Immature natural killer cell (primary cell): ENCODE results near the gene HHLA2. TPM values are rescaled to one million over a fixed set of nuclear protein-coding genes. Genes with fewer than 3 reads are reported as not detected.
"Not testable (repeated sequence)": the region's sequence is repeated elsewhere in the genome, so short reads cannot be mapped to it uniquely, and the experiment has no call there.

Source experiments
- DNase-seq, 3 donors: peaks; one replicate each; pipeline ENCODE4 v3.0.0; 2022; ENCODE audit warnings: mixed read lengths in 1 of 3
- H3K27ac Mint-ChIP-seq, 6 donors: one replicate each; pipeline ENCODE4 v1.8.0; 2020; ENCODE audit warnings: mixed read lengths in 6 of 6, mild to moderate bottlenecking in 5 of 6, inconsistent platforms in 4 of 6, moderate library complexity in 3 of 6
- H3K27me3 Mint-ChIP-seq, 3 donors: one replicate each; pipeline ENCODE4 v1.8.0; 2020 to 2021; ENCODE audit warnings: low read depth in 3 of 3, mild to moderate bottlenecking in 3 of 3, mixed read lengths in 3 of 3, moderate library complexity in 3 of 3, inconsistent platforms in 1 of 3
- H3K36me3 Mint-ChIP-seq, 3 donors: one replicate each; pipeline ENCODE4 v1.8.0; 2020; ENCODE audit warnings: mixed read lengths in 3 of 3, inconsistent platforms in 2 of 3, mild to moderate bottlenecking in 2 of 3
- H3K4me1 Mint-ChIP-seq, 2 donors: one replicate each; pipeline ENCODE4 v1.8.0; 2020; ENCODE audit warnings: inconsistent platforms in 2 of 2, mild to moderate bottlenecking in 2 of 2, mixed read lengths in 2 of 2, moderate library complexity in 1 of 2
- H3K4me3 Mint-ChIP-seq, 5 donors: one replicate each; pipeline ENCODE4 v1.8.0; 2020; ENCODE audit warnings: mild to moderate bottlenecking in 5 of 5, mixed read lengths in 5 of 5, inconsistent platforms in 3 of 5, moderate library complexity in 3 of 5
- H3K9me3 Mint-ChIP-seq, 6 donors: one replicate each; pipeline ENCODE4 v1.8.0; 2020; ENCODE audit warnings: mild to moderate bottlenecking in 6 of 6, mixed read lengths in 6 of 6, inconsistent platforms in 4 of 6, moderate library complexity in 3 of 6
- polyA plus RNA-seq, 3 donors: library from polyadenylated mRNA; unstranded; fragments of 300-500 nt; fragmentation: Illumina TruSeq; gene quantifications; one replicate each; pipeline ENCODE4 v1.2.3, GENCODE V29; 2021

Gene HHLA2
- polyA plus RNA-seq, 3 donors from 2014 or later, result not detected

DNA sequence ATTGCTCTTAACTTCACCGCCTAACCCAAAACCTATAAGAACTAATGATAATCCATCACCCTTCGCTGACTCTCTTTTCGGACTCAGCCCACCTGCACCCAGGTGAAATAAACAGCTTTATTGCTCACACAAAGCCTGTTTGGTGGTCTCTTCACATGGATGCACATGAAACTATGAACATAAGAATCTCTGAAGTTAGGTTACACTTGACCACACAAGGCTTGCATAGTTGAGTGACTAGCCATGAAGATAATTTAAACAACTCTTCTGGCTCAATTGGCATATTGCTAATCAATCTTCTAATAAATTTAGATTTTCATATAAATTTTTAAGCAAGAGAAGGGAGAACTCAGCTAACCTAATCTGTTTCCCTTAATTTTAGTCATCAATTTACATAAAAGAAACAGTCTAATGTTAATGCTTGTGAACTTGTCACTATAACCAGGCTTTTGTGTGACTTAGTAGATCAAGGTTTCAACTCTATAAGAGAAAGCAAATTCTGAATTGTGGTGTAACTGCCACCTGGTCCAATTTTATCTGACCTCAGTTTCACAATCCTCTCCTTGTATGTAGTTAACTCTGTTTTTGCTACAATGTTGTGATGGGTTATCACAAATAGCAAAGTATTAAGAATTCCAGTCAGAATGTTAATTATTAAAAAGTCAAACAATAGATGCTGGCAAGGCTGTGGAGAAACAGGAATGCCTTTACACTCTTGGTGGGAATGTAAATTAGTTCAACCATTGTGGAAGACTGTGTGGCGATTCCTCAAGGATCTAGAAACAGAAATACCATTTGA, 82.0 kb downstream of the HHLA2 start:
- no peak for DNase-seq
- Mint-ChIP-seq H3K9me3 (no peaks in the 10 kb centered on the region), H3K4me3 (no peak overlapping the region), H3K27me3 (no peaks in the 10 kb centered on the region), H3K4me1 (no peaks in the 10 kb centered on the region), H3K36me3 (no peaks in the 10 kb centered on the region), H3K27ac (no peak overlapping the region)

DNA sequence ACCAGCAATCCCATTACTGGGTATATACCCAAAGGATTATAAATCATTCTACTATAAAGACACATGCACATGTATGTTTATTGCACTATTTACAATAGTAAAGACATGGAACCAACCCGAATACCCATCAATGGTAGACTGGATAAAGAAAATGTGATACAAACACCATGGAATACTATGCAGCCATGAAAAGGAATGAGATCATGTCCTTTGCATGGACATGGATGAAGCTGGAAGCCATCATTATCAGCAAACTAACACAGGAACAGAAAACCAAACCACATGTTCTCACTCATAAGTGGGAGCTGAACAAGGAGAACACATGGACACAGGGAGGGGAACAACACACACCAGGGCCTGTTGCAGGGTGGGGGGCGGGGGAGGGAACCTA, 82.6 kb downstream of the HHLA2 start:
- H3K4me1 Mint-ChIP-seq, H3K27ac Mint-ChIP-seq, H3K4me3 Mint-ChIP-seq, H3K9me3 Mint-ChIP-seq, DNase-seq, H3K36me3 Mint-ChIP-seq, H3K27me3 Mint-ChIP-seq: not testable (repeated sequence)

DNA sequence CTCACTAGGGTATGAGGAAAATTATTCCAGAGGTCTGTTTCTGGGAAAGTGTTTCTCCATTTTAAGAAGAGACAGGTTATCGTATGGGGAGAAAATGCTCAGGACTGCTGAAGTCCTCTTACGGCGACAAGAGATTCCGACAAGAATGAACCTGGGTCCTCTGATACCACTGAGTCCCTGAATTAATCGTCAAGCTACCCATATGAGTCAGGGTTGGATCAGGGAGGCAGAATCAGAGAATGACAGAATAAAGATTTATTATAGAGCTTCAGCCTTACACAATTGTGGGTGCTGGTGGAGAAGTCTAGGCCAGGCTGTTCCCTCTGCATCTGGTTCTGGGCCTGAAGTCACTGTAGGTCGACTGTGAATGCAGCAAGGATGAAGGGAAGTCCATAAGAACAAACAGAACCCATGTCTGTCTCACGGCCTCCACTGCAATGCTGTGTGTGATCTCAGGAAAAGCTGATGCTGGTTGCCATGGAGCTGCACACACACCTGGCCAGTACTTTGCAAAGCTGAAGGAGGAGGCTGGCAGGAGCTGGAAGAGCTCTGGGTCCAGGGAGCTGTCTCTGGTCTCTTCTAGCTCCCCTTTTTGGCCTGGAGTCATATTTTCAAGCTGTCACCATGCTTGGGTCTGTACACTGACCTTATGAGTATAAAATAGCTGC, 83.9 kb downstream of the HHLA2 start:
- Mint-ChIP-seq H3K27ac (no peak overlapping the region), H3K4me1 (no peaks in the 10 kb centered on the region), H3K4me3 (no peak overlapping the region), H3K27me3 (no peaks in the 10 kb centered on the region), H3K36me3 (no peaks in the 10 kb centered on the region), H3K9me3 (no peaks in the 10 kb centered on the region)
- no peak for DNase-seq

DNA sequence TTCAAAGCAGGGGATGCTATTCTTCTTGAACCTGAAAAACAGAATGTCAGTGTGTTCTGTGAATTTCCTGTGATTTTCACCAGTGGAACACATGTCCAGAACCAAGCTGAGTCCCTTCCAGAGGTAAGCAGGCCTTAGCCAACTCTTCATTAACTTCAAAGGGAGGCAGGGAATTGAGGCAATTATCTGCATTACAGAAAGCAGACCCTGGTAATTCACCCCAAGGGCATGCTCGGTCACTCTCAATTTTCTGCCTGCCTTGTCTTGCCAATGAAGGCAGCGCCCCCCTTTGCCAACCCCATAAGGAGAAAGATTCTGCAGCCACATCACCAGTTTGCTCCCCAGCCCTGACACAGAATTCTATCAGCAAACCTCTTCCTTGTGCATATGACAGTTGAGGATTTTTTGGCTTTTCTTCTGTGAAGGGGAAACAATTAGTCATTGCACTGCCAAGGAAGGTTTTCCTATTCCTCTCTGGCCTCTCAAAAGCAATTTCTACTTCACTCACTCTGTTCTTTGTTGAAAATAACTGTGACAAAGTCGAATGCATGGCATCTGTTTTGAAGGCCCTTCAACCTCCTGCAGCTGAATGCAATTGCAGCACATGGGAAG, 85.3 kb downstream of the HHLA2 start:
- Mint-ChIP-seq H3K4me3 (no peak overlapping the region), H3K27me3 (no peaks in the 10 kb centered on the region), H3K9me3 (no peaks in the 10 kb centered on the region), H3K36me3 (no peaks in the 10 kb centered on the region), H3K27ac (no peak overlapping the region), H3K4me1 (no peaks in the 10 kb centered on the region)
- no peak for DNase-seq

DNA sequence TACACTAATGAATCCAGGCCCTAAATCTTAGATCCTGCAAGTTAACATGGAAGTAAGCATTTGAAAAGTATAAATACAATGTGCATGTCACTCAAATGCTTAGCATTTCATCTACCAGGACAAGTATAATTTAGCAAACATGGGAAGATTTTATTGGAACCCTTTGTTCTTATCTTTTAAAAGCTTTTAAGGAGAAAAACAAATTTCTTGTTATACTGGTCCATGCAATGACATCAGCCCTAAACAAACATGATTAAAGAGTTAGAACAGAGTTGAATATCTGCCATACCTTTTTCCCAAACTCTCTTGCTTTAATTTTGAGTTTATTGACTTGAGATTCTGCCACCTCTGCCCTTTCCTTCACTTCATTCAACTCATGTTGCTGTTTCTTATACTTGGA, 87.0 kb downstream of the HHLA2 start:
- H3K27ac Mint-ChIP-seq, result no peak overlapping the region
- no peaks in the 10 kb centered on the region for H3K36me3 Mint-ChIP-seq
- peaks cover 5 to 14% of the 10 kb centered on the region in 2 donors for H3K4me1 Mint-ChIP-seq
- H3K27me3 Mint-ChIP-seq, result no peaks in the 10 kb centered on the region
- H3K9me3 Mint-ChIP-seq, result no peaks in the 10 kb centered on the region
- H3K4me3 Mint-ChIP-seq, result no peak overlapping the region
- no peak for DNase-seq

DNA sequence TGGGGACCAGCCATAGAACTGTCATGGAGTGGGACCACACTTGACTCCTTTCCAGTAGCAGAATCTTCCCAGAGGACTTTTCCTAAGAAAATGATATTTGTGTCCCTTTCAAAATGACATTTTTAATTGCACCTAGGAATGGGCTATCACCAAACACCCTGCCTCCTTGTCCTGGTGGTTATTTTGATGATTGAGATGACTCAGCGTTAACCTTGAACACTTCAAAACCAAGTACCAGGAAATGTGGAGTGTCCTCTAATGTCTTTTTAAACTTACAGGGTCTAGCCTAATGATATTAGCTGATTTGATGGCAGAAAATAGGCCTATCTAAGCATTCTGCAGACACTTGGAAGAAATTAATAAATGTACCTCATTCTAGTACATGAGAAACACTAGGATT, 90.7 kb downstream of the HHLA2 start:
- H3K4me3 Mint-ChIP-seq, result no peak overlapping the region
- peaks cover 0 to 2% (median 0%) of the 10 kb centered on the region in 3 donors for H3K27me3 Mint-ChIP-seq
- H3K4me1 Mint-ChIP-seq, result peaks cover 16 to 18% of the 10 kb centered on the region in 2 donors
- no peak for DNase-seq
- no peaks in the 10 kb centered on the region for H3K36me3 Mint-ChIP-seq
- H3K27ac Mint-ChIP-seq, result no peak overlapping the region
- H3K9me3 Mint-ChIP-seq, result no peaks in the 10 kb centered on the region

DNA sequence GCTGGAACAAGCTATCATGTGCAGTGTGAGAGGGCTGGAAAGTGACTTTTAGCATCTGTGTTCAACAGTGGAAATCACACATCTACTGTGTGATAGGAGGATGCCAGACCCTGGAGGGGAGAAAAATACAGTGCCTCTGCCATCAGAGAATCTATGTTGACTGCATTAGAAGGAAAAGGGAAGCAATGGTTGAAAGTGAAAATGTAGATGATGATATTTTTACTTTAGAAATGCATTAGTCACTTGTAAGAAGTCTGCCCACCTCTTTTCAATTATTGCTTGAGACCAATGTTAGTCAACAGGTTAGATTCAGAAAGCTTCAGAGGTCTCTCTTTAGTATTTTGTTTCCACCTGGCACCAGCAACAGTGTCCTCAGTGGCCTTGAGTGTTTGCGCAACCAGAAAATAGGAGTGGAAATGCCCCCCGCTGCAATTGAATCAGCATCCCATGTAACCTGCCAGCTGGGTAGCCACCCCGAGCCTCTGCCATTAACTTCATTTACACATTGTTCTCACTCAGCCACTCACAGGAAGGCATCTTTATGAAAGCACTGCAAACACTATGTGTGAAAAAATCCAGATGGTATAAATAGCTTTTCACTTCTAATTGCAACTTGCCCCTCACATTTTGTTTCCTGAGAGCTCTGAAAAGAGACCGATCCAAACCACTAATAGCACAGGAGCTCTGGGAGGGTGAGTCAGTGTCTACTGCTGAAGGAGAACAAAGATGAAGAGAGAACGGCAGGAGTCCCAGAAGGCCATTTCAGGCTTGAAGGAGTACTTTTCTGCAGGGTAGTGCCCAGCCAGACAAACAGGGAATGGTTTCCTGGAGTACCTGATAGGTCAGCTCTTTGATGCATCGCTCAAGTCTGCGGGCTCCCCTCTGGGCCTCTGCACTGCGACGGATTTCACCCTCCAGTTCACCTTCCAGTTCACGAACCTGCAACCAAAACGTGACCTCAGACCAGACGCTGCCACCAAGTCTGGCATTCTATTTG, 92.1 kb downstream of the HHLA2 start:
- peaks cover 0 to 2% (median 0%) of the 10 kb centered on the region in 3 donors for H3K27me3 Mint-ChIP-seq
- no peaks in the 10 kb centered on the region for H3K36me3 Mint-ChIP-seq
- H3K4me3 Mint-ChIP-seq, result peak overlapping the region in 1 of 5 donors; percentile 44
- H3K4me1 Mint-ChIP-seq, result peaks cover 16 to 18% of the 10 kb centered on the region in 2 donors
- no peak for DNase-seq
- no peaks in the 10 kb centered on the region for H3K9me3 Mint-ChIP-seq
- peak overlapping the region in 1 of 6 donors; percentile 1 for H3K27ac Mint-ChIP-seq

DNA sequence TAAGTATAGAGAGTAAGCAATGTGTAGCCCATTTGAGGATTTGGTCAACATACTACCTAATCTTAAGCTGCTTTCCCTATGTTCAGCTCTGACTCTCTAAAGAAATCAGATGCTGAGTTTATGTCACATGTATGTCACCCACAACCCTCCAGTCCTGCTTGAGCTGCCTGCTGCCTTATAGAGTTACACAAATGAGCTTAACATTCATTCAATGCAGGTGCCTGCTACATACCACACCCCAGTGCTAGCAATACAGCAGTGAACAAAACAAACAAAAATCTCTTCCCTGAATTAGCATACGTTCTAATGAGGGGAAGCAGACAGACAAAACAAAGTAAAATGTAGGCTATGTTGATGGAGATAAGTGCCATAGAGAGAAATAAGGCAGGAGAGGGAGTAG, 93.0 kb downstream of the HHLA2 start:
- H3K36me3 Mint-ChIP-seq, result no peaks in the 10 kb centered on the region
- H3K4me1 Mint-ChIP-seq, result peaks cover 19 to 25% of the 10 kb centered on the region in 2 donors
- H3K9me3 Mint-ChIP-seq, result no peaks in the 10 kb centered on the region
- DNase-seq, result no peak
- H3K27me3 Mint-ChIP-seq, result peaks cover 0 to 2% (median 0%) of the 10 kb centered on the region in 3 donors
- no peak overlapping the region for H3K27ac Mint-ChIP-seq
- H3K4me3 Mint-ChIP-seq, result peak overlapping the region in 1 of 5 donors; percentile 24

DNA sequence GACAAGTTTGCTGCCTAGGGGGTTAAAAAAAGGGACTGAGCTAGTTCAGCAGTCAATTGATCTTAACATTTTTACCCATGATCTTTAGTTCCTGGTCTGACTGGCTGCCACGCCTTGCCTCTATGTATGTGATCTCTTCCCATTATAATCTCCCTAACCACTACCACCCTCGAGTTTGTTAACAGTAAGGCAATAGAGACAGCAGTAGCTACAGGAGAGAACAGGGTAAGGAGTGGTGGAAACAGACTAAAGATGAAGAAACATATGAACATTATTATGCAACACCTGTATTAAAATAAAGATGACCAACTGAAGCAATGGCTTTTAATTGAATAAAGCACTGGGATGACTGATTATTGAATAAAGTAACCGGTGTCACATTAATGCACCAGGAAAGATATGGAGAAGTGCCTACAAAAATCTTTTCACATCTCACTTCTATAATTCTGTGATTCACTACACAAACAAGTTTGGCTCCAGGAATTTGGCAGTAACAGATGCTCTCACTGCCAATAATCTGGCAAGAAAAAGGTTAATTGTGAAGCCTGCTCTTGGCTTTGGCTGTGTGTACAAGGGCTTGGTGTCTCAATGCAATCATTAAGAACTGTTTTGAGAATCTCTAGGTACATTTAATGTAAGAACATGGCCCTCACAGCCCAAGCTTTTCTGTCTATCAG, 95.7 kb downstream of the HHLA2 start:
- no peaks in the 10 kb centered on the region for H3K36me3 Mint-ChIP-seq
- H3K4me1 Mint-ChIP-seq, result peaks cover 24 to 34% of the 10 kb centered on the region in 2 donors
- no peaks in the 10 kb centered on the region for H3K9me3 Mint-ChIP-seq
- H3K27me3 Mint-ChIP-seq, result peaks cover 0 to 4% (median 3%) of the 10 kb centered on the region in 3 donors
- H3K4me3 Mint-ChIP-seq, result no peak overlapping the region
- no peak for DNase-seq
- H3K27ac Mint-ChIP-seq, result no peak overlapping the region

DNA sequence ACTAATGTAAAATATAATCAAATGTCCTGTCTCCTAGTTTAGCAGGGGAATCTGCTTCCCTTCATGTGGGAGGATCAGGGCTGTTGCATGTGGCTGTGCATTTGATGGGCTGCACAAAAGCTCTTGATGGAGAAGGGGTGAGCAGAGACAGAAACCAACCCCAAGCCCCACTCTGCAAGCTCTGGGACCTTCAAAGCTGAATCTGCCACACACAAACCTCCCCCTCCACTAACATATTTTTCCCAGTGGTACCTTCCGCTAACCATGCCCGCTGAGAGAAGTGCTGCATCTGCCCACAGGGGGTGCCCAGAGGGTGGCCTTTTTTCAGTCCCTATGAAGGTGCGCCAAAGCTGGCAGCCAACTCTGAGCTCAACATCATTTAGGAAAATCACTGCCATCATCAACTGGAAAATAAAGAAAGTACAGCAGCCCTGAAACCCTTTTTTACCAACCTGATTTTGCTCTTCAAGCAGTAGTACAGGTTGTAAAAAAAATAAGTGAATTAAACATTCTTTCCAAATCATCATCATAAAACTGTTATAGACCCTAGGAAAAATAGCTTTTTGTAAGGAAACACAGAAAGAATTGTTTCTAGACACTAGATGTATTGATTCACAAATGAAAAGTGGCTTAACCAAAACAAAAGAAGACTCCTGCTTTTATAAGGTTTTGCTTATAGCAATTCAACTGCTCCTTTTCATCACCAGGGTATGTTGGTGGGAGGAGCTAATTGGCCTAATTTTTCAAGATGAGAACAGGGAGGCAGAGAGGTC, 97.0 kb downstream of the HHLA2 start:
- peaks cover 0 to 4% (median 3%) of the 10 kb centered on the region in 3 donors for H3K27me3 Mint-ChIP-seq
- H3K9me3 Mint-ChIP-seq, result no peaks in the 10 kb centered on the region
- peaks cover 19 to 22% of the 10 kb centered on the region in 2 donors for H3K4me1 Mint-ChIP-seq
- no peak for DNase-seq
- H3K4me3 Mint-ChIP-seq, result no peak overlapping the region
- no peak overlapping the region for H3K27ac Mint-ChIP-seq
- no peaks in the 10 kb centered on the region for H3K36me3 Mint-ChIP-seq

DNA sequence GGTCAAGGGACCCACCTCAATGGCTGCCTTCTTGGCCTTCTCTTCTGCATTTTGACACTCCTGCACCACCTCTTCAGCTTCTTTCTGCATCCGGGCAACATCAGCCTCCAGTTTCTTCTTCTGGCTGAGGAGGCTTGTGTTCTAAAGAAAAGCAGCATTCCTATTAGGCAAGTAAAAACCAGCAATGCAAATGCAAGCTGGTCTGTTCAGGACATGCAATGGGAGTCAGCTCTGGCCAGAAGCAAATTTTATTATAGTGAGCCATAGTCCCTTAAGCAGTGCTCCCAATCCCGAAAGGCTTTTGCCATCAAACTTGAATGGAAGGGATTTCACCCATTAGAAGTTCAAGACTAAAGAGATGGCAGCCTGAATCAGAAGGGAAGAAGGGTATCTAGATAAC, 97.7 kb downstream of the HHLA2 start:
- Mint-ChIP-seq H3K4me1 (peaks cover 13 to 17% of the 10 kb centered on the region in 2 donors), H3K9me3 (no peaks in the 10 kb centered on the region), H3K27ac (peak overlapping the region in 1 of 6 donors; percentile 31)

DNA sequence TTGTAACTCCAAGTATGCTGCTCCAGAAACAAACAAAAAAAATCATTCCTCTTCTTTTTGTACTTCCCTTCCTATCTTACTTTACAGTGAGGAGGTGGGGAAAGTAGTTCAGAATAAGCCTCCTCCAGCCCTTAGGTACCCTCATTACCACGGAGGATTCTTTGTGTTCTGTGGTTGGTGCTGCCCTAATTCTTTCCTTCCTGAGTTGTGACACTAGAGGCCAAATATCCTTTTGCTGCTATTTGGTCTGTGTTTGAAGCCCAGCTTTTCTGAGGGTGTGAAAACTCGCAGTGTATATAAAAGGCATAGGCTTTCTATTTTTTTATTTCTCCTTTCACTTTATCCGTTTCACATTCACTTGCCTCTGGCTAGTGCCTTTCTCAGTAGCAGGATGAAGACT, 98.2 kb downstream of the HHLA2 start:
- peaks cover 0 to 1% (median 0%) of the 10 kb centered on the region in 3 donors for H3K36me3 Mint-ChIP-seq
- peaks cover 8 to 17% of the 10 kb centered on the region in 2 donors for H3K4me1 Mint-ChIP-seq
- no peaks in the 10 kb centered on the region for H3K9me3 Mint-ChIP-seq
- peak; percentile 10 to 23 (median 17) for DNase-seq
- H3K27me3 Mint-ChIP-seq, result peaks cover 0 to 4% (median 3%) of the 10 kb centered on the region in 3 donors
- peak overlapping the region in 3 of 6 donors; percentile 14 to 63 (median 56) for H3K27ac Mint-ChIP-seq
- H3K4me3 Mint-ChIP-seq, result peak overlapping the region in 4 of 5 donors; percentile 12 to 48 (median 28)

More for the DNA sequence above, 97.7 kb downstream of the HHLA2 start:
- DNase-seq, result no peak
- no peak overlapping the region for H3K4me3 Mint-ChIP-seq
- H3K36me3 Mint-ChIP-seq, result no peaks in the 10 kb centered on the region
- peaks cover 0 to 4% (median 3%) of the 10 kb centered on the region in 3 donors for H3K27me3 Mint-ChIP-seq
